Epithelial cell of proximal tubule (primary cell): ENCODE data around the gene DUSP7. TPM values are rescaled to one million over a fixed set of nuclear protein-coding genes. Genes with fewer than 3 reads are reported as not detected.

Experiments
- DNase-seq: peaks from one replicate; pipeline ENCODE4 v3.0.0-alpha.2; 2011; ENCODE audit warnings: low read depth
- H3K4me3 ChIP-seq: 2 replicates; pipeline ENCODE4 v1.5.1; 2011; ENCODE audit warnings: low read depth, mild to moderate bottlenecking, low read length
- total RNA-seq: library from RNA; depleted of rRNA; stranded (reverse); fragments of >200 nt; gene quantifications from 2 replicates; pipeline ENCODE4 v1.2.3, GENCODE V29; 2015
- TF ChIP-seq, protein P1 (sequence below): conservative IDR thresholded peaks from 2 replicates; pipeline ENCODE4 v1.5.1; 2012; ENCODE audit warnings: low read depth, mild to moderate bottlenecking, low read length

The DUSP7 gene
- total RNA-seq, 1 donor from 2014 or later = 23.7 TPM

DNA sequence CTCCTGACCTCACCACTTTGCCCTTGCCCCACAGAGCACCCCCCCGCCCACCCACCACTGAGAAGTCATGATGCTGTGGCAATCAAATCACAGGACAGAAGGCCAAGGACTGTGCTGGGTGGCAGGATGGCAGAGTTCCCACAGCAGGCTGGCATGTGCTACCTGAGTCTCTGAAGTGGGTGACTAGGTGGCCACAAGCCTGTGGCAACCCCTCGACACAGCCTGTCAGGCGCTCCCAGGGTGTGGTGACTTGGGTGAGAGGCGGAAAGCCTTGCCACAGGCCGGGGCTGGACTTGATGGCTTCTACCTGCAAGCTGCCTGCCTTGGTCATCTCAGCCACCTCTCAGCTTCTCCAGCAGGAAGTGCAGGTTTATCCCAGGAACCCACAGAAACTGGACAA, 15.6 kb upstream of the DUSP7 start:
- H3K4me3 ChIP-seq = no peak overlapping the region
- TF ChIP-seq, protein P1, sequence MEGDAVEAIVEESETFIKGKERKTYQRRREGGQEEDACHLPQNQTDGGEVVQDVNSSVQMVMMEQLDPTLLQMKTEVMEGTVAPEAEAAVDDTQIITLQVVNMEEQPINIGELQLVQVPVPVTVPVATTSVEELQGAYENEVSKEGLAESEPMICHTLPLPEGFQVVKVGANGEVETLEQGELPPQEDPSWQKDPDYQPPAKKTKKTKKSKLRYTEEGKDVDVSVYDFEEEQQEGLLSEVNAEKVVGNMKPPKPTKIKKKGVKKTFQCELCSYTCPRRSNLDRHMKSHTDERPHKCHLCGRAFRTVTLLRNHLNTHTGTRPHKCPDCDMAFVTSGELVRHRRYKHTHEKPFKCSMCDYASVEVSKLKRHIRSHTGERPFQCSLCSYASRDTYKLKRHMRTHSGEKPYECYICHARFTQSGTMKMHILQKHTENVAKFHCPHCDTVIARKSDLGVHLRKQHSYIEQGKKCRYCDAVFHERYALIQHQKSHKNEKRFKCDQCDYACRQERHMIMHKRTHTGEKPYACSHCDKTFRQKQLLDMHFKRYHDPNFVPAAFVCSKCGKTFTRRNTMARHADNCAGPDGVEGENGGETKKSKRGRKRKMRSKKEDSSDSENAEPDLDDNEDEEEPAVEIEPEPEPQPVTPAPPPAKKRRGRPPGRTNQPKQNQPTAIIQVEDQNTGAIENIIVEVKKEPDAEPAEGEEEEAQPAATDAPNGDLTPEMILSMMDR = no peak
- no peak for DNase-seq

- H3K4me3 ChIP-seq = no peak overlapping the region
- DNase-seq = no peak
- TF ChIP-seq, protein P1 = no peak
Observed at GRCh38 chr3:52070724-52071621, 14.6 kb upstream of the DUSP7 start.

DNA sequence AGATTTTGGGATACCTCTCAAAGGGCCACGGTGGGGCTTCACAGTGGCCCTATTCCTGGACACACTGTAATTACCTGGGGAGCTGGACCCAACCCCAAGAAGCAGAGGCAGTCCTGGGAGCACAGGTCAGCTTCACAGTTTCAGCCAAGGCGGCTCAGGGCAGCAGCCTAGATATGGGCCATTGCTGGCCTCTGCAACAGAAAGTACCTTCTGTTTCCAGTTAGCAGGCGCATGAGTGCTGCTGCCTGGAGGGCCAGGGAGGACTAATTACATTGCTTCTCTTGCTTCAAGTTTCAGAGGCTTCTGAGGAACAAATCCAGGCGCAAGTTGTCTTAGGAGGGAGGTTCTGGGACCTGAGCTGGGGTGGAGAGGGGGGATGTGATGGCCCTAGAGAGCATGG, 13.5 kb upstream of the DUSP7 start:
- no peak overlapping the region for H3K4me3 ChIP-seq
- DNase-seq = no peak
- TF ChIP-seq, protein P1 = no peak

DNA sequence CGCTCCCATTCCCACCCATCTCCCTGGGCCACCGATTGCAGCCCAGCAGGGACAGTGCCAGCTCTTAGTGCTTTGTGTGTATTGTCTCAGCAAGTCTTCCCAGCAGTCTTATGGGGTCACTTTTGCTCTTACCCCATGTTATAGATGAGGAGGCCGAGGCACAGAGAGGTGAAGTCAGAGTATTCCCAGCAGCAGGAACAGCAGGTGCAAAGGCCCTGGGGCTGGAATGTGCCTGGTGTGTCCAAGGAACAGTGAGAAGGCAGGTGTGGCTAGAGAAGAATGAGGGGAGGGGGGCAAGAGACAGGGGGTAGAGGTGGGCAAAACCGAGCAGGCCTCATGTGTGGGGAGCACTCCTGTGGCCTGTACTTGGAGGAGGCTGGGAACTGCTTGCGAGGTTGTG, 12.8 kb upstream of the DUSP7 start:
- TF ChIP-seq, protein P1 = no peak
- no peak for DNase-seq
- no peak overlapping the region for H3K4me3 ChIP-seq

GRCh38 chr3:52068730-52069129, 12.4 kb upstream of the DUSP7 start:
- no peak overlapping the region for H3K4me3 ChIP-seq
- DNase-seq = no peak
- TF ChIP-seq, protein P1 = no peak

- TF ChIP-seq, protein P1 = no peak
- DNase-seq = no peak
Observed at GRCh38 chr3:52068055-52068571, 11.7 kb upstream of the DUSP7 start.

More at GRCh38 chr3:52068055-52068571, 11.7 kb upstream of the DUSP7 start:
- no peak overlapping the region for H3K4me3 ChIP-seq
